ENCODE data around the gene OTOR. TPM values are rescaled to one million over a fixed set of nuclear protein-coding genes. Genes with fewer than 3 reads are reported as not detected.

OTOR gene
- total and polyA plus RNA-seq, 2 donors (not counting 3 experiments of a cell fraction or from before 2014, with no cell fraction given): not detected

GRCh38 chr20:16777126-16777525, 29.0 kb downstream of the OTOR start:
- POLR2A ChIA-PET: no interaction called here
- intact Hi-C loops (cut with micrococcal nuclease) (no loop called here), dilution Hi-C loops (cut with MboI; ENCODE audit: extremely low pct_ligation_motif_present, low sequenced_read_pairs) (no loop called here)
- CTCF ChIA-PET: interaction anchor here (1.2 kb wide), 1 partner anchor 15 kb away, joined by 3 read pairs; no protein-coding TSS in a partner anchor
- no peaks in the 10 kb centered on the region for H3K27me3 ChIP-seq (ENCODE audit: control insufficient read depth in 2 of 2, insufficient read depth in 2 of 2, low read length in 2 of 2)
- no peak overlapping the region for H3K4me2 ChIP-seq (ENCODE audit: insufficient read depth, low read length)
- H2AFZ ChIP-seq (ENCODE audit: low read depth, low read length): no peak overlapping the region
- H4K20me1 ChIP-seq (replicated peaks; ENCODE audit: control insufficient read depth, extremely low read depth, insufficient read depth, low read length): no peaks in the 10 kb centered on the region
- no peaks in the 10 kb centered on the region for H3K9me3 ChIP-seq (replicated peaks; ENCODE audit: control insufficient read depth, insufficient read depth, low read length)
- no peak overlapping the region for H3K4me3 ChIP-seq (replicated peaks in 1 of 3; ENCODE audit: insufficient read depth in 1 of 3, low read depth in 1 of 3, low read length in 3 of 3)
- H3K36me3 ChIP-seq (ENCODE audit: control insufficient read depth in 2 of 2, extremely low read depth in 1 of 2, insufficient read depth in 2 of 2, low read length in 2 of 2): no peaks in the 10 kb centered on the region
- BruUV-seq (replicated peaks): no TSS peak
- no peak for FAIRE-seq
- H3K9ac ChIP-seq (replicated peaks; ENCODE audit: extremely low read depth, insufficient read depth, low read length): no peak overlapping the region
- no peaks in the 10 kb centered on the region for H3K4me1 ChIP-seq (ENCODE audit: control insufficient read depth, extremely low read depth, insufficient read depth, low read length)
- TF ChIP-seq EZH2 (IDR thresholded peaks at IDR 0.05; ENCODE audit: borderline replicate concordance, low read depth, low read length, severe bottlenecking) (no peak), CTCF (IDR thresholded peaks at IDR 0.05; ENCODE audit: extremely low read depth in 1 of 2, insufficient read depth in 1 of 2, low read depth in 1 of 2, low read length in 2 of 2) (no peak), JUN (IDR thresholded peaks at IDR 0.05; ENCODE audit: borderline replicate concordance, insufficient read depth, insufficient read length, low read depth) (no peak), POLR2A (IDR thresholded peaks at IDR 0.05; ENCODE audit: low read depth, low read length) (no peak), GATA2 (IDR thresholded peaks at IDR 0.05; ENCODE audit: insufficient read depth, insufficient read length, low read depth, low read length) (no peak), POLR2AphosphoS5 (IDR thresholded peaks at IDR 0.05; ENCODE audit: insufficient read depth, low read depth, low read length) (no peak), MAX (IDR thresholded peaks at IDR 0.05; ENCODE audit: insufficient read depth, insufficient read length) (no peak), FOS (IDR thresholded peaks at IDR 0.05; ENCODE audit: borderline replicate concordance, insufficient read depth, low read length) (no peak), MYC (IDR thresholded peaks at IDR 0.05; ENCODE audit: low read depth, low read length) (no peak)
- no peak overlapping the region for H3K27ac ChIP-seq (ENCODE audit: insufficient read depth, low read depth, low read length)
- DNase-seq (ENCODE audit: low read depth, low spot score): no peak
- H3K79me2 ChIP-seq (ENCODE audit: control insufficient read depth, insufficient read depth, low read length): no peaks in the 10 kb centered on the region
- H3K9me1 ChIP-seq (replicated peaks; ENCODE audit: control insufficient read depth, extremely low read depth, insufficient read depth, low read length): no peaks in the 10 kb centered on the region
